ENCODE results near the gene XPO5. TPM values are rescaled to one million over a fixed set of nuclear protein-coding genes. Genes with fewer than 3 reads are reported as not detected.

Gene XPO5
- polyA plus RNA-seq, 1 donor (not counting 4 experiments of a cell fraction or from before 2014, with no cell fraction given), result 49.9 TPM

GRCh38 chr6:43622541-43622940, 46.7 kb upstream of the XPO5 start:
- H3K4me1 ChIP-seq (ENCODE audit: control insufficient read depth, extremely low read depth, insufficient read depth, low read length), result peaks cover 8% of the 10 kb centered on the region

GRCh38 chr6:43621836-43622180, 46.0 kb upstream of the XPO5 start:
- no peak overlapping the region for H3K9ac ChIP-seq (ENCODE audit: control insufficient read depth, extremely low read depth, insufficient read depth, low read length)
- no peak overlapping the region for H3K4me2 ChIP-seq (ENCODE audit: control insufficient read depth, extremely low read depth, insufficient read depth, low read depth, low read length)
- no peak overlapping the region for H3K27ac ChIP-seq (ENCODE audit: control insufficient read depth, insufficient read depth, low read length)
- DNase-seq (ENCODE audit: low read depth, low spot score) (no peak), FAIRE-seq (no peak)
- dilution Hi-C loops (cut with MboI; ENCODE audit: extremely low pct_ligation_motif_present, low sequenced_read_pairs), result no loop called here
- peaks cover 44 to 51% of the 10 kb centered on the region in 2 experiments for H3K36me3 ChIP-seq (ENCODE audit: control insufficient read depth in 2 of 2, extremely low read depth in 1 of 2, insufficient read depth in 2 of 2, low read length in 2 of 2)
- H3K79me2 ChIP-seq (ENCODE audit: control insufficient read depth, insufficient read depth, low read length), result peaks cover 4% of the 10 kb centered on the region
- TF ChIP-seq CTCF (optimal IDR thresholded peaks at IDR 0.05 in 1 of 3, IDR thresholded peaks at IDR 0.05 in 1 of 3, conservative IDR thresholded peaks at IDR 0.05 in 1 of 3; ENCODE audit: extremely low read depth in 1 of 3, insufficient read depth in 2 of 3, low read length in 3 of 3), result no peak
- no peak for TF ChIP-seq EZH2 (IDR thresholded peaks at IDR 0.05; ENCODE audit: low read length)
- H3K4me1 ChIP-seq (ENCODE audit: control insufficient read depth, extremely low read depth, insufficient read depth, low read length), result peaks cover under 1% of the 10 kb centered on the region
- H3K9me1 ChIP-seq (ENCODE audit: control insufficient read depth, extremely low read depth, insufficient read depth, low read length), result no peaks in the 10 kb centered on the region
- no peaks in the 10 kb centered on the region for H3K9me3 ChIP-seq (ENCODE audit: control insufficient read depth, low read depth, low read length)
- no peaks in the 10 kb centered on the region for H3K27me3 ChIP-seq (ENCODE audit: control insufficient read depth, extremely low read depth, insufficient read depth, low read length)
- no peak overlapping the region for H2AFZ ChIP-seq (ENCODE audit: control insufficient read depth, low read length)
- no peak overlapping the region for H3K4me3 ChIP-seq (ENCODE audit: control insufficient read depth in 2 of 3, extremely low read depth in 1 of 3, insufficient read depth in 2 of 3, low read depth in 1 of 3, low read length in 3 of 3)
- peaks cover 2% of the 10 kb centered on the region for H4K20me1 ChIP-seq (ENCODE audit: control insufficient read depth, extremely low read depth, insufficient read depth, low read length)

More at GRCh38 chr6:43622541-43622940, 46.7 kb upstream of the XPO5 start:
- Histone ChIP-seq H4K20me1 (ENCODE audit: control insufficient read depth, extremely low read depth, insufficient read depth, low read length) (peaks cover 2% of the 10 kb centered on the region), H3K4me2 (ENCODE audit: control insufficient read depth, extremely low read depth, insufficient read depth, low read depth, low read length) (no peak overlapping the region), H3K27ac (ENCODE audit: control insufficient read depth, insufficient read depth, low read length) (no peak overlapping the region), H3K27me3 (ENCODE audit: control insufficient read depth, extremely low read depth, insufficient read depth, low read length) (no peaks in the 10 kb centered on the region), H3K9me1 (ENCODE audit: control insufficient read depth, extremely low read depth, insufficient read depth, low read length) (no peaks in the 10 kb centered on the region), H3K79me2 (ENCODE audit: control insufficient read depth, insufficient read depth, low read length) (peaks cover 10% of the 10 kb centered on the region), H3K9me3 (ENCODE audit: control insufficient read depth, low read depth, low read length) (no peaks in the 10 kb centered on the region), H3K36me3 (ENCODE audit: control insufficient read depth in 2 of 2, extremely low read depth in 1 of 2, insufficient read depth in 2 of 2, low read length in 2 of 2) (peaks cover 48 to 51% of the 10 kb centered on the region in 2 experiments), H2AFZ (ENCODE audit: control insufficient read depth, low read length) (no peak overlapping the region), H3K4me3 (ENCODE audit: control insufficient read depth in 2 of 3, extremely low read depth in 1 of 3, insufficient read depth in 2 of 3, low read depth in 1 of 3, low read length in 3 of 3) (no peak overlapping the region), H3K9ac (ENCODE audit: control insufficient read depth, extremely low read depth, insufficient read depth, low read length) (no peak overlapping the region)
- no peak for DNase-seq (ENCODE audit: low read depth, low spot score)
- dilution Hi-C loops (cut with MboI; ENCODE audit: extremely low pct_ligation_motif_present, low sequenced_read_pairs), result no loop called here
- no peak for TF ChIP-seq CTCF (optimal IDR thresholded peaks at IDR 0.05 in 1 of 3, IDR thresholded peaks at IDR 0.05 in 1 of 3, conservative IDR thresholded peaks at IDR 0.05 in 1 of 3; ENCODE audit: extremely low read depth in 1 of 3, insufficient read depth in 2 of 3, low read length in 3 of 3)
- no peak for TF ChIP-seq EZH2 (IDR thresholded peaks at IDR 0.05; ENCODE audit: low read length)
- FAIRE-seq, result no peak
